ENCODE data around the gene ATL1.
"Not testable (repeated sequence)": the region's sequence is repeated elsewhere in the genome, so short reads cannot be mapped to it uniquely, and the experiment has no call there.

The ATL1 gene

DNA sequence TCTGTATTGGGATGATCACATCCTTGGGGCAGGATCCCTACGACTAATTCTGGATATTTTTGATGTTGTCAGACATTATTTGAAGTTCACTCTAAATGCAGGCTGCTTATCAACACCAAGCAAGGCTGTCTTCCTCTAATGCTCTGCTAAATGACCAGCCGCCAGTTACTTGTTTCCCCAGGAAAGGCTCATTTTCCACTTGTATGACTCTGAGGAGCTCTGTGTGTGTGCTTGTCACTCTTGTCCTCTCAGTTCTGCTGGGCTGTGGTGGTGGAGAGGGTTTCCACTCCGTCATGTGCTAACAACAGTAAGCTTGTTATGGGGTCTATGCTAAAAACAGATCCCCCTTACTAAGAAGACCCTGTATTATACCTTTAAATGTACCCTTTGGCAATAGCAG, 42.1 kb downstream of the ATL1 start:
- no peak for DNase-seq (ENCODE audit: low read depth in 2 of 2)

- no peak for DNase-seq (ENCODE audit: low read depth in 2 of 2)
These were observed 43.6 kb downstream of the ATL1 start for GRCh38 chr14:50603565-50603964.

DNA sequence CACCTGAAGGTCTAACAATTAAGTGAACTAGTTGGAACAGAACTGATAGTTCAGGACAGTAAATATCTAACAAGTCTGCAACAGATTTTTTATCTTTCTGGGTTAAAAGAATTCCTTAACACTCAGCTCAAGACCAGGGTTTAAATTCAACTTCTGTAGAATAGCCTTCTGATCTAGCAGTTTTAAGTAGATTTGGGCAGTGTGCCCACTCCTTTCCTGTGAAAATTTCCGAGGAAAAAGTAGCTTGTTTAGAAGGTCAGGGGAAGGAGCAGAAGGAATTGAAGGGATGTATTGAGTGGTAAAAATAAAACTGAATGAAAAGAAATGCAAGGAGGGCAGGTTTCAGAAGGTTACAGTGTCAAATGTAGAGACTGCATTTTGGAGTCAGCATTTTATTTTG, 45.8 kb downstream of the ATL1 start:
- no peak for DNase-seq (ENCODE audit: low read depth in 2 of 2)

DNA sequence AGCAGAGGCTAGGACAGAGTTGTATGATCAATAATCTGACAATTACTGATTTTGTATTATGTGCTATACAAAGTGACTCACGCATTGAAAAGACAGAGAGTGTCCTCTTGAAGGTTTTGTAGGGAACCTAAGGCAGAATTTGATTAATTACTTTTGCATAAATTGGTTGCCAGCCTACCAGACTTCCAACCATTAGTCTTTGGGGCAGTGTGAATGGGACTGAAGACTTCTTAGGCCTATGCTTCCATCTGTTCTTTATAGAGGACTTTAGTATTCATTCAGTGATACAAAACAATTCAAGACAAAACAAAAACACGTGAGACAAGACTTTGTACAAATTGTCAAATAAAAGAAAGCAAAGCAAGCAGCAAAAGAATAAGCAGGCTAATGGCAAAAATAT, 46.5 kb downstream of the ATL1 start:
- no peak for DNase-seq (ENCODE audit: low read depth in 2 of 2)

DNA sequence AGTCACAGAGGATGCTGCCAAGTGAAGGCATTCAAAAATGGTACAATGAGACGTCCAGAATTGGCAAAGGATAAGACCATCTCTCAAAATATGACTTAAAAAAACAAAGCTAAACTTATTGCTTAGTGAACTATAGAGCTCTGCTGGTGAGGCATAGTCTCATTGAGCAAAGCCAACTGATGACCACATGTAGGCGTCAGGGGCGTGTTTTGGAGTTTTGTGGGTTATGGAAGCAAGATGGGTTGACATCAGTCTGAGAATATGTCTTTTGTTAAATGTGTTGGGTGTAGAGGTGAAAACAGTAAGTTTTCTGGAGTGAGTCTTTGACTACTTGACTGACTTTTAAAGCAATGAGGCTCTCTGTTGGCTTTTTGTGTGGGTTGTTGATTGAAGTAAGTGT, 47.2 kb downstream of the ATL1 start:
- peak; percentile 31 to 56 for DNase-seq (ENCODE audit: low read depth in 2 of 2)

- DNase-seq (ENCODE audit: low read depth in 2 of 2) = no peak
These were observed 47.8 kb downstream of the ATL1 start for GRCh38 chr14:50607761-50608160.

DNA sequence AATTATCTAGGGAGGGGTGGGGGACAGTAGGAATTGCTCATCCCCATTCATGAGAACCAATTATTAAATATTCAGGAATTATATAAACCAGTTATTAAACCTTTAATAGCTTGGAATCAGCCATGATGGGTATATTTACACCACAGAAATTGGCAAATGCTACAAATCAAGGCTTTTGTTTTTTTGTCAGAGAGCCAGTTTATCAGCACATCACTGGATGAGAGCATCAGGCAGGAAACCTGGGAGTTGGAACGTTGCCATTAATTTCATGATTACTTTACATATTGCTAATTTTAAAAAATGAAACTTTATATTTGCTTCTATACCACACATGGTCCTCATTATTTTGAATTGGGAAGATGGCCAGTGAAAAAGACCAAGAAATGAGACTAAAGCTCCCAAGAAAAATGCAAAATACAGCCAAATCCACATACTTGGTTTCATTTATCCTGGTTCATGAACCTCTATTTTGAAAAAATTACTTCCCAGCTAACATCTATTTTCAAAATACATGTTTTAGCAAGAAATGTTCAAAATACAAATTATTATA, 48.4 kb downstream of the ATL1 start:
- DNase-seq (ENCODE audit: low read depth in 2 of 2) = no peak

- no peak for DNase-seq (ENCODE audit: low read depth in 2 of 2)
These were observed 50.5 kb downstream of the ATL1 start for GRCh38 chr14:50610465-50610864.

DNA sequence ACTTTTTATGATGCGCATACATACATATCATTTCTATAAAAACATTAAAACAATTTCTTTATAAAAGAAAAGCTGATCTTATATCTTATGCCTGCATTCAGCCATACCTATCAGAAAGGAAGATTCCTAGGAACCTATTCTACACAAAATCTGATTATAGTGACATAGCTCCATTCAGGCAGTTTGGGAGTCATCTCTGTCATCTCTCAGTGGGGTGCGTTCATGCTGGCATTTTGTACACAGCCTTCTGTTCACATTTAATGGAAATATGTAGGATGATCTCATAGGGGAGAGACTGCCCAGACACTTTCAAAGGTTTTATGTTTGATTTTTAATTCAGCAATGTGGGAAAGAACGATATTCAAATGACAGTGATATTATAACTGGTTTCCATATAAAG, 52.9 kb downstream of the ATL1 start:
- no peak for DNase-seq (ENCODE audit: low read depth in 2 of 2)

DNA sequence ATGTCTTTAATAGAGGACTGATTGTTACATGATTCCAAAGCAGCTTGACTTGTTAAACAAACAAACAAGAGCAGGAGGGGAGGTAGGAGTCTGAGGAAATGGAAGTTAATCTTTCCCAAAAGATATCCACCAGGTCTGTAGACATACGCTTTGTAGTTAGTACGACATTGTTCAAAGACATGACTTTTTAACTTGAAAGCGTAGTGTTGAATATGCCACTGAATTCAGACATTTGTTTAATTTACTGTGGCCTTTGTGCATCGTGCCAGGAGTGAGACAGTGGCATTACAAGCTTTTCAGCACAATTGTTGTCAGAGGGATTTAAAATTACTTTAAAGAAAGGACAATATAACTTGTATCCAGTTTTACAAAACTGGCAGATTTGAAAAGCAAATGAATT, 55.1 kb downstream of the ATL1 start:
- no peak for DNase-seq (ENCODE audit: low read depth in 2 of 2)

GRCh38 chr14:50615552-50615951, 55.6 kb downstream of the ATL1 start:
- DNase-seq (ENCODE audit: low read depth in 2 of 2) = no peak

- no peak for DNase-seq (ENCODE audit: low read depth in 2 of 2)
These were observed 56.3 kb downstream of the ATL1 start for GRCh38 chr14:50616275-50616674.

DNA sequence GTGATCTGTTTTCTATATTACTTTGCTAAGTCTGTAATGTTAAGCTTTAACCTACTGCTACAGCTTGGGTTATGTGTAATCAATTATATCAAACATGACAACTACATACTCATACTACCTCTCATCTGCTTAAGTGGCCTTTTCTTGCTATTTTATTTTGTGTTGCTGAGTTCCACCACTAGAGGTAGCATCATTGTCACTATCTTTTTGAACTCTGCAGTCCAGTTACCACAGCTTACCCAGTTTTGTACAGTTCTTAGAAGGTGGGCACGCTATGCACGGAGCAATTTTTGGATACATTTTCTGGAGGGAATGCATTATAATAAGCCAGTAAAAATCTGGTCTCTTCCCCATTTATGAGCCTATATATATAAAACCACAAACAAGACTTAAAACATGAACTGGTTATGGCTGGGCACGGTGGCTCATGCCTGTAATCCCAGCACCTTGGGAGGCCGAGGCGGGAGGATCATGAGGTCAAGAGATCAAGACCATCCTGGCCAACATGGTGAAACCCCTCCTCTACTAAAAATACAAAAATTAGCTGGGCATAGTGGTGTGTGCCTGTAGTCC, 59.7 kb downstream of the ATL1 start:
- DNase-seq (ENCODE audit: low read depth in 2 of 2) = no peak

DNA sequence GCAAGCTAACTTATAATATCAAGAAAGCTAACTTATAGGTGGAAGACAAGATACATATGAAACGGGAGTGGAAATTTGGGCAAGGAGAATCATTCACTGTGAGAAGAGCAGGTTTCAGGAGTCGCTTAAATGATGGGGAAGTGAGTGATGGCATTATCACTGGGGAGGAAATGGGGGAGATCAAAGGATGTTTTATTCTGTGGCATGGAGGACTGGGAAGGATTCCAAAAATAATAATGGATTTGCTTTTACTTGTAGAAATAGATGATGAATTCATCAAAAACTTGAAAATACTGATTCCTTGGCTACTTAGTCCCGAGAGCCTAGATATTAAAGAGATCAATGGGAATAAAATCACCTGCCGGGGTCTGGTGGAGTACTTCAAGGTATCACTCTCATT, 60.4 kb downstream of the ATL1 start:
- DNase-seq (ENCODE audit: low read depth in 2 of 2) = no peak

- DNase-seq (ENCODE audit: low read depth in 2 of 2) = no peak
These were observed 63.0 kb downstream of the ATL1 start for GRCh38 chr14:50622978-50623377.

DNA sequence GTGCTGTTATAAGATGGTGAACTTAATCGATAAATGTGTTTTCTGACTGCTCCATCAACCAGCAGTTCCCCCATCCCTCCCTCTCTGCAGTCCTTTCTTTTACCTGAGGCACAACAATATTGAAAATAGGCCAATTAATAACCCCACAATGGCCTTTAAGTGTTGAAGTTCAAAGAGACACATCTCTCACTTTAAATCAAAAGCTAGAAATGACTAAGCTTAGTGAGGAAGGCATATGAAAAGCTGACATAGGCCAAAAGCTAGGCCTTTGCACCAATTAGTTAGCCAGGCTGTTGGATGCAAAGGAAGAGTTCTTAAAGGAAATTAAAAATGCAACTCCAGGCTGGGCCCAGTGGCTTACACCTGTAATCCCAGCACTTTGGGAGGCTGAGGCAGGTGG, 64.5 kb downstream of the ATL1 start:
- DNase-seq (ENCODE audit: low read depth in 2 of 2) = no peak

DNA sequence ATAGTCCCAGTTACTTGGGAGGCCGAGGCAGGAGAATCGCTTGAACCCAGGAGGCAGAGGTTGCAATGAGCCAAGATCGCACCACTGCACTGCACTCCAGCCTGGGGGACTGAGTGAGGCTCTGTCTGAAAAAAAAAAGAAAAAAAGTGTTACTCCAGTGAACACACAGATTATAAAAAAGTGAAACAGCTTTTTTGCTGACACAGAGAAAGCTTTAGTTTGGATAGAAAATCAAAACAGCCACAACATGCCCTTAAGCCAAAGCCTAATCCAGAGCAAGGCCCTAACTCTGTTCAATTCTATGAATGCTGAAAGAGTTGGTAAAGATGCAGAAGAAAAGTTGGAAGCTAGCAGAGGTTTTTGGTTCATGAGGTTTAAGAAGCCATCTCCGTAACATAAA, 65.0 kb downstream of the ATL1 start:
- not testable (repeated sequence) for DNase-seq (ENCODE audit: low read depth in 2 of 2)

GRCh38 chr14:50631408-50631821, 71.5 kb downstream of the ATL1 start:
- no peak for DNase-seq (ENCODE audit: low read depth in 2 of 2)

DNA sequence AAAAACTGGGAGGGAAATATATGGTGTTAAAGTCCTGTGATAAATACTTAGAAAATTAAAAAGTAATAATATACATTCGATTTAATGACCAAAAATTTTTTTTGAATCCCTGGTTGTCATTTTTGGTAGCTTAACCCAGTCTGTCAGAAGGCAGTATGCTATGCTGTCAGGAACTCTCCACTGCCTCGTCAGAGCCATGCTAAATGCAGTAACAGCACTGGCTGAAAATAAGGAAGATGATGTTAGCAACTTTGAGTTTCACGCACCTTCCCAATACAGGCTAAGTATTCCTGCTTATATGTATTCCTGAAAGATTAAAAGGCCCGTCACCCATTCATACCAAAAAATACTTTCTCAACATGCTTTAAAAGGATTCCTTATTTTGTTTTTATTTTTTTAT, 74.0 kb downstream of the ATL1 start:
- no peak for DNase-seq (ENCODE audit: low read depth in 2 of 2)

DNA sequence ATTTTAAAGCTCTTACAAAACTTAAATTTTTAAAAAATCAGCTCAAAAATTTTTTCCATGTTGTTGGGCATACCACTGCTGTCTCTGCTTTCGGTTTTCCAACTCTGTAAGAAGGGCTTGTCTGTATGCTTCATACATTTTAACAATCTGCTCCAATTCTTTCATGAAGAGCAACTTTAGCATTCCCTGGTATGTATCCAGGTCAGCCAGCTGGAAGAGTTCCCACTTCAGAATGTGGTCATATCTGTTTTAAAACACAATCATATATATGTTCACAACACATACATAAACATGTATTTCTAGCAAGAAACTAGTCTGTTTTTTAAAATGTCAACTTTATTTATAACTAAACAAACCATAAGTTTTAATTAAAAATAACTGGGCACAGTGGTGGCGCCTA, 75.2 kb downstream of the ATL1 start:
- DNase-seq (ENCODE audit: low read depth in 2 of 2) = no peak

GRCh38 chr14:50647282-50647681, 87.3 kb downstream of the ATL1 start:
- DNase-seq (ENCODE audit: low read depth in 2 of 2) = no peak

GRCh38 chr14:50647753-50648152, 87.8 kb downstream of the ATL1 start:
- no peak for DNase-seq (ENCODE audit: low read depth in 2 of 2)

DNA sequence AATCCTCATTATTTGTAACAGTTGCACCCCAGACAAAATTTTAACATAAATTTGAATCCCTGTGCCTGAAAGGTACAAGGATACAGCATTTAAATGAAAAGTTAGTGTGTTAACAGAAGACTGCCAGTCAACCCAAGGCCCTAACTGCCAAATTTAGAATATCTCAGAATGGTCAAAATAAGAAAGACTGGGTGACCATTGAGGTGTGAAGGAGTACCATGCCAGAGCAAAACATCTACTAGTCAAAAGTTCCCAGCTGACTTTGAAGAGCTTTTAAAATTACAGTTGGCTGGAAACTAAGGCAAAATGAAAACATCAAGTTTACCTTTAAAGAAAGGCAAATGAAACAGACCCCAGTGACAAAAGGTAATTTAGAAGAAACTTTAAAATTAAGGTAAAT, 89.7 kb downstream of the ATL1 start:
- DNase-seq (ENCODE audit: low read depth in 2 of 2) = no peak

GRCh38 chr14:50656776-50657175, 96.8 kb downstream of the ATL1 start:
- no peak for DNase-seq (ENCODE audit: low read depth in 2 of 2)

Data from stimulated activated CD8-positive, alpha-beta memory T cell treated with anti-CD3 and anti-CD28 coated beads, Interleukin-15, amount 100 ng/mL, for 48 hours (primary cell).